WI38 (cell line): ENCODE results near the gene TXNRD1.
"Not testable (repeated sequence)": the region's sequence is repeated elsewhere in the genome, so short reads cannot be mapped to it uniquely, and the experiment has no call there.

Source experiments
- H3K4me3 ChIP-seq: 2 replicates; pipeline ENCODE4 v1.5.1; 2011; ENCODE audit warnings: low read depth, mild to moderate bottlenecking, control low read depth, low read length
- TF ChIP-seq, protein P1 (sequence below): IDR thresholded peaks from 2 replicates; pipeline ENCODE4 v1.5.1; 2012; ENCODE audit warnings: low read depth, mild to moderate bottlenecking, control low read depth, low read length

Gene TXNRD1

DNA sequence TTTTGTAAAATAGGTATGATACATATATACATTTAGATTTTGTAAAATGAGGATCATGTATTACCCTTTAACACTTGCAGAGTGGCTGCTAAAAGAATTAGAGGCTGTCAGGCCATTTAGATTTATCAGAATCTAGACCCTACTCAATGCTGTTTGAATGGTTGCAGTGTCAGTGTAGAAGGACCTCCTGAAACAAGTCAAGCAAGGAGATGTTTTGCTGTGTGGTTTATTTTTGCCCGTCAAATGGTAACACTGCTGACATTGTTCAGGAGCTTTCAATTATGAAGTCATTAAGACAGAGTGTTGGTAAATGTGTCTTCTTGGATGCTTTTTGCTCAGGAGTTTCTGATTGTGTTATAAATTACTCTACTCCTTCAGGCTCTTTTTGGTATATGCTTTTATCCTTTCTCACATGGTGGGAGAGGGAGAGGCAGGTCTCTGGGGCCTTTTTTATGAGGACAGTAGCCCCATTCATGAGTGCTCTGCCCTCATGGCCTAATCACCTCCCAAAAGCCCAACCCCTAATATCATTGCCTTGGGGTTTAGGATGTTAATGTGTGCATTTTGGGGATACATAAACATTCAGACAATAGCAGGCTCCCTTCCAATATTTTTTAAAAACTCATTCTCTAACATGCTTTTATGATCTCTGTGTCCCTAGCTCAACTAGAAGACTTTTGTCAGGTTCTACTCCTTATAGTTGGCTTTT lies 104.5 kb downstream of the TXNRD1 start:
- no peak overlapping the region for H3K4me3 ChIP-seq
- TF ChIP-seq, protein P1, sequence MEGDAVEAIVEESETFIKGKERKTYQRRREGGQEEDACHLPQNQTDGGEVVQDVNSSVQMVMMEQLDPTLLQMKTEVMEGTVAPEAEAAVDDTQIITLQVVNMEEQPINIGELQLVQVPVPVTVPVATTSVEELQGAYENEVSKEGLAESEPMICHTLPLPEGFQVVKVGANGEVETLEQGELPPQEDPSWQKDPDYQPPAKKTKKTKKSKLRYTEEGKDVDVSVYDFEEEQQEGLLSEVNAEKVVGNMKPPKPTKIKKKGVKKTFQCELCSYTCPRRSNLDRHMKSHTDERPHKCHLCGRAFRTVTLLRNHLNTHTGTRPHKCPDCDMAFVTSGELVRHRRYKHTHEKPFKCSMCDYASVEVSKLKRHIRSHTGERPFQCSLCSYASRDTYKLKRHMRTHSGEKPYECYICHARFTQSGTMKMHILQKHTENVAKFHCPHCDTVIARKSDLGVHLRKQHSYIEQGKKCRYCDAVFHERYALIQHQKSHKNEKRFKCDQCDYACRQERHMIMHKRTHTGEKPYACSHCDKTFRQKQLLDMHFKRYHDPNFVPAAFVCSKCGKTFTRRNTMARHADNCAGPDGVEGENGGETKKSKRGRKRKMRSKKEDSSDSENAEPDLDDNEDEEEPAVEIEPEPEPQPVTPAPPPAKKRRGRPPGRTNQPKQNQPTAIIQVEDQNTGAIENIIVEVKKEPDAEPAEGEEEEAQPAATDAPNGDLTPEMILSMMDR, result no peak

DNA sequence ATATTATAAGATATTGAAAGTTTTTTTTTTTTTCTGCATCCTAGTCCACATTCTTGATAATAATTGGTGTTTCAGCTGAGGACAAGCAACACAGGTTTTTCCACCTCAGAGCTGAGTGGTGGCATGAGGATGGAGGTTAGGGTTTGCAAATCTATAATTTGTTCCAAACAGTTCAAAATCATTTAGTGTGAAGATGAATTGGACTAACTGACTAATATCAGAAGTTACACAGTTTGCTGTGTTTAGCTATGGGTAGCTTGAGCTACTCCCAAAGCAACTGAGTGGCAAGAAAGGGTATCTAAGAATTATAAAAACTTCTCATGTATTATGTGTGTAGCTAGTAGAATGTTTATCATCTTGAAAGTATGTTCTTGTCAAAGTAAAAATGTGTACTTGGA lies 105.0 kb downstream of the TXNRD1 start:
- TF ChIP-seq, protein P1, result no peak
- no peak overlapping the region for H3K4me3 ChIP-seq

DNA sequence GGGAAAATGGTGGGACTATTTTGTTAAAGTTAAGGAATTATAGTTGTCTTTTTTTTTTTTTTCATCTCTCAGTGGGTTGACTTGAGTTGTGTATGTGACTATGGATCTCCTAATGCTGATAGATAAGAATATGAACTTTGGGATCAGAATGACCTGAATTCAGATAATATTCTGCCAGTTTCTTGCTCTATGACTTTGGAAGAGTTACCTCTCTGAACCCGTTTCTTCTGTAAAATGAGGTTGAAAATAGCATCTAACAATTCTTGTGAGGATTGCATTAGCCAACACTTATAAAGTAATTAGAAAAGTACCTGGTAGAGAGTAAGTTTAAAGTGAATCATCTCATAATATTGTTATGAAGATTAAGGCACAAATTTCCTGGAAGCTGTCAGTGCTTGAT lies 106.4 kb downstream of the TXNRD1 start:
- no peak overlapping the region for H3K4me3 ChIP-seq
- TF ChIP-seq, protein P1, result no peak

DNA sequence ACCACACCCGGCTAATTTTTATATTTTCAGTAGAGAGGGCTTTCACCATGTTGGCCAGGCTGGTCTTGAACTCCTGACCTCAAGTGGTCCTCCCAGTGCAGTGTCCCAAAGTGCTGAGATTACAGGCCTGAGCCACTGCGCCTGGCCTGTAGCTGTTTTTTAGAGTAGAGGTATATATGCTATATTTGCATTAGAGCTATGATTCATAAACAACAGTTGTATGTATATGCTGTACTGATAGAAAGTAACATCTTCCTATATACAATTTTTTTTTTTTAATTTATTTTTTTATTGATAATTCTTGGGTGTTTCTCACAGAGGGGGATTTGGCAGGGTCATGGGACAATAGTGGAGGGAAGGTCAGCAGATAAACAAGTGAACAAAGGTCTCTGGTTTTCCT lies 107.0 kb downstream of the TXNRD1 start:
- H3K4me3 ChIP-seq, result not testable (repeated sequence)

DNA sequence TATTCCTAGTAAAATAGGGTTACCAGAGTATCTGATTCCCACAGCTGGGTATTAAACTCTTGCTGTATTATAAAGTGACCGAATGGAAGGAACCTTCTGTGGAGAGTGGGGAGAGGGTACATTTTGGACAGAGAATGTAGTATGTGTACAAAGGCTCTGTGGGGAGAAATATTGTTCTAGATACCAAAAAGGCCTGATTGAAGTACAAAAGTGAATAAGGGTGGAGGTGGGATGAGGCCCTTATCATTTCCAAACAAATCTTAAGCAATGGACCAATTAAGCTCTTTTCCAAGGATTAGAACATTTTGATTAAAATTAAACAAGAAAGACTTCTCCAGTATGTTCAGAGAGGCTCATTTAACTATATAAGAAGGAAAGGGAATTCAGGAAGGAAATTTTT lies 108.3 kb downstream of the TXNRD1 start:
- TF ChIP-seq, protein P1, result no peak

DNA sequence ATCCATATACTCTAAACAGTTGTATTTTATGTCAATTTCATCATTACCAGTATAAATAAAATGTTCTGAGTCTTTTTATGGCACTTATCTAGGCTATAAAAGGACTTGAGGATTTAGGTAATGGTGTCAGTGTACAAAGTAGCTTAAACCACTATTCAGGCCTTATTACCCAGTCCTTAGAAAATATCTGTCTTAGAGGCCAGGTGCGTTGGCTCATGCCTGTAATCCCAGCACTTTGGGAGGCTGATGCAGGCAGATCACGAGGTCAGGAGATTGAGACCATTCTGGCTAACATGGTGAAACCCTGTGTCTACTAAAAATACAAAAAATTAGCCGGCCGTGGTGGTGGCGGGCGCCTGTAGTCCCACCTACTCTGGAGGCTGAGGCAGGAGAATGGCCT lies 112.7 kb downstream of the TXNRD1 start:
- H3K4me3 ChIP-seq, result not testable (repeated sequence)

More for the DNA sequence above, 108.3 kb downstream of the TXNRD1 start:
- H3K4me3 ChIP-seq, result no peak overlapping the region

DNA sequence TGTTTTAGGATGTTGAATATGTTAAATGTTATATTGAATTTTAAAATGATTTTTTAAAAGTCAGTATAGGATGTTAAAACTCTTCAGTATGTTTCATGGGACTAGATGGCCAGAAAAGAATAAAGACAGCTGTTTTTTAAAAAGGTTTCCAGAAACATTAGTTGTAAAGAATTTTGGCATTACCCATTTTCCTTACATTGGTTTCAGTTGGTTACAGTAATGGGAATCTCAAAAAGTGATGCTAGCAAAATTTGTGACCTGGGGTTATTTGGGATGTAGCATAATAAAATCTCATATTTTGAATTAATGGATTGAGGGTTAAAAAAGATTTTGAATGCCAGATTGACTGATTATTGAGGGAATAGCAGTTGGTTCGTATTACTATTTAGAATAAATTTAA lies 113.2 kb downstream of the TXNRD1 start:
- TF ChIP-seq, protein P1, result no peak

DNA sequence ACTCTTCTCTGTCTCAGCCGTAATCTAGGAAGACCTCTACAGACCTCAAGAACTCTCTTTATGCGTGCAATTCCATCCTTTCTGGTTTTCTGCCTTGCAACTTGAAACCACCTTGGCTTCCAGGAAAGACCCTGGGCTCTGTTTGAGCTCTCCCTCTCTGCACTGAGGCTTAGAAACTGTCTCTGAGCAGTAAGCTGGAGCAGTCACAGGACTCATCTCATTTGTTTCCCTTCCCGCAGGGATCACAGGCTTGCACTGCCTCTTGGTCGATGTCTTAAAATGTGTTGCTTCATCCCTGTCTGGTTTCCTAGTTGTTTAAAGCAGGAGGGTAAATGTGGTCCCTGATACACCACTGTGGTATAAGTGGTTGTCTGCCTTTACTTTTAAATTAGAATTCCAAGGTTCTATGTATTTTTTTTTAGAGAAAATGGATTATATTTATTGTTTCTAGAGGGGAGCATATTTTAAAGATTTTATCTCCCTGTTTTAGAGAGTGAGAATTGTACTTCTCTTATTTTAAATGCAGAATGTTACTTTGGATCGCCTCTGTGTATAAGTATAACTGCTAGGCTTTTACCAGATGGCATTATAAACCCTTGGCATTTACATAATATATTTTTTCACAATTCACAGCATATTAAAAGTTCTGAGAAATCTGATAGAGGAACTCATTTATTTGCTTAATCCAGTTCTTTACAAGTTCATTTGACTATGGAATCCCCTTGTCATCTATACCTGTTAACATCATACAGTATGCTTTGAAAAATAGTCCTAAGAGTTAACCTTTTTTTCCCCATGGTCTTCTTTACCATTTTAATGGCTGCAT lies 114.3 kb downstream of the TXNRD1 start:
- TF ChIP-seq, protein P1, result no peak
- H3K4me3 ChIP-seq, result no peak overlapping the region

More for the DNA sequence above, 113.2 kb downstream of the TXNRD1 start:
- no peak overlapping the region for H3K4me3 ChIP-seq
